Caco-2 (cell line): ENCODE results near the gene LCN12. TPM values are rescaled to one million over a fixed set of nuclear protein-coding genes. Genes with fewer than 3 reads are reported as not detected.

Experiments
- BruUV-seq: library from RNA; stranded (reverse); fragments of 400-500 nt; replicated peaks from 2 replicates; lab custom pipeline; 2021; lab: Mats Ljungman, UMichigan
- CTCF ChIA-PET: fragments of 300-600 bp; sonication (Branson Sonifier 250); formaldehyde crosslinking; loops from one replicate; lab custom pipeline; 2022; ENCODE audit warnings: antibody characterized with exemption; lab: Charles Lee
- POLR2A ChIA-PET: fragments of 300-600 bp; sonication (Branson Sonifier 250); formaldehyde crosslinking; loops from one replicate; lab custom pipeline; 2022; ENCODE audit warnings: antibody characterized with exemption; lab: Charles Lee
- DNase-seq, 2 experiments: peaks; one replicate each; pipeline versions ENCODE4 v3.0.0 to v3.0.0-alpha.2; 2020 to 2022
- H3K27me3 ChIP-seq: replicated peaks from 2 replicates; pipeline ENCODE4 v1.6.0; 2011; ENCODE audit warnings: low read length; ENCODE audit not compliant: control insufficient read depth, insufficient read depth
- H3K36me3 ChIP-seq: 2 replicates; pipeline ENCODE4 v1.5.1; 2011; ENCODE audit warnings: low read length; ENCODE audit not compliant: control insufficient read depth, insufficient read depth
- H3K4me1 ChIP-seq: fragments of 250-450 bp; sonication (Bioruptor Pico); 2 replicates; pipeline ENCODE4 v1.5.1; 2020; ENCODE audit warnings: mild to moderate bottlenecking
- H3K4me3 ChIP-seq: 2 replicates; pipeline ENCODE4 v1.5.1; 2011; ENCODE audit warnings: low read depth, mild to moderate bottlenecking, control low read depth, low read length
- H3K9me3 ChIP-seq: fragments of 250-450 bp; sonication (Bioruptor Pico); 2 replicates; pipeline ENCODE4 v1.5.1; 2020; ENCODE audit warnings: mild to moderate bottlenecking, moderate library complexity
- H3K27ac Mint-ChIP-seq: one replicate; pipeline ENCODE4 v1.8.0; 2022; ENCODE audit warnings: mixed read lengths; ENCODE audit not compliant: unreplicated experiment
- H3K27me3 Mint-ChIP-seq: one replicate; pipeline ENCODE4 v1.8.0; 2022; ENCODE audit warnings: mixed read lengths; ENCODE audit not compliant: insufficient read depth, unreplicated experiment
- H3K36me3 Mint-ChIP-seq: one replicate; pipeline ENCODE4 v1.8.0; 2022; ENCODE audit warnings: mild to moderate bottlenecking, mixed read lengths; ENCODE audit not compliant: insufficient read depth, unreplicated experiment
- H3K4me1 Mint-ChIP-seq: one replicate; pipeline ENCODE4 v1.8.0; 2022; ENCODE audit warnings: low read depth, mixed read lengths; ENCODE audit not compliant: unreplicated experiment
- H3K4me3 Mint-ChIP-seq: one replicate; pipeline ENCODE4 v1.8.0; 2022; ENCODE audit warnings: mild to moderate bottlenecking, moderate library complexity, mixed read lengths; ENCODE audit not compliant: unreplicated experiment
- H3K9me3 Mint-ChIP-seq: one replicate; pipeline ENCODE4 v1.8.0; 2022; ENCODE audit warnings: mixed read lengths; ENCODE audit not compliant: unreplicated experiment
- intact Hi-C: fragments of 100-400 bp; cut with micrococcal nuclease; formaldehyde crosslinking; loops from one replicate; pipeline ENCODE4 v1.10.0; 2022; ENCODE audit not compliant: unreplicated experiment
- total RNA-seq: library from RNA; stranded (reverse); gene quantifications from 2 replicates; pipeline ENCODE4 v1.2.3, GENCODE V29; 2022
- TF ChIP-seq, protein P1 (sequence below), 2 experiments: fragments of 200-600 bp in 1 of 2; IDR thresholded peaks; 1 replicate in 1 of 2; 2 replicates in 1 of 2; pipeline versions ENCODE4 v1.5.1 to v1.8.0; 2011 to 2022; ENCODE audit warnings: antibody characterized with exemption in 1 of 2, control low read depth in 1 of 2, inconsistent platforms in 1 of 2, low read depth in 1 of 2, low read length in 1 of 2, mild to moderate bottlenecking in 1 of 2, moderate library complexity in 1 of 2; ENCODE audit not compliant: insufficient read depth in 1 of 2, severe bottlenecking in 1 of 2, unreplicated experiment in 1 of 2

LCN12 gene
- total RNA-seq, 1 experiment from 2014 or later: 20.0 TPM

DNA sequence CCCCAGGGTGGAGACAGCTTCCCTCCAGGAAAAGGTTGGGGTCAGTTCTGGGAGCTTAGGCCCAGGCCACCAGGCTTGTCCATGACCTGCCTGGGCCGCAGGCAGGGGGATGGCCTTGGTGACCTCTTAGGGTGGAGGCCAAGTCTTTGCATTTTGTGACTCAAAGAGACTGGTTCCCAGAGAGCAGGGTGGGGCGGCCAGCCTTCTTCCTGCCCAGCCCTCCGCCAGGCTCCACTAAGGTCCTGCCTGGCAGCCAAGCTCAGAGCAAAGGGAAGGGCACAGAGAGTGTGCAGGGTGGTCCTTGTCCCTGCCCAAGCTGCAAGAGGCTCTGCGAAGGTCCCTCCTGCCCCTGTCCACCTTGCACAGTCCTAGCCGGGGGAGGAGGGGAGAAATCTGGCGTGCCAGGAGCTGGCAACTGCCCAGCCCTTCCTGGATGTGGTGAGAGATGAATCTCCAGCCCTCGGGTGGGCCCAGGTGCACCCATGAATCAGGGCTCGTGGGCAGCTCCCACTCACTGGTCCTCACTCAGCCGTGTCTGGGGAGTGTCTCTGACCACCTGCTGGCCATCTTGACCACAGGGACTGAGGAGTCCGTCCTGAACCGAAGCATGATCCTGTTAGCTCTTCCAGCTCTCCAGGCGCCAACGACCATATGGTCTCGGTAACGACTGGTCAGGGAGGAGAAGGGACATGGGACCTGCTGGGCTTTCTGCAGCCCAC is 22.9 kb downstream of the LCN12 start:
- Mint-ChIP-seq H3K27me3 (no peaks in the 10 kb centered on the region), H3K27ac (no peak overlapping the region), H3K4me3 (no peak overlapping the region), H3K9me3 (no peaks in the 10 kb centered on the region), H3K4me1 (no peaks in the 10 kb centered on the region), H3K36me3 (no peaks in the 10 kb centered on the region)
- POLR2A ChIA-PET: interaction anchor here (0.8 kb wide), 1 partner anchor 17 kb away, joined by 4 read pairs; the partner anchor contains the start of gene PAXX
- no peak overlapping the region for H3K4me3 ChIP-seq
- H3K4me1 ChIP-seq: no peaks in the 10 kb centered on the region
- no peaks in the 10 kb centered on the region for H3K27me3 ChIP-seq
- CTCF ChIA-PET: interaction anchor here (1.3 kb wide), 1 partner anchor 55 kb away, joined by 3 read pairs; no protein-coding TSS in a partner anchor
- BruUV-seq: no TSS peak
- no peak for DNase-seq
- H3K9me3 ChIP-seq: no peaks in the 10 kb centered on the region
- intact Hi-C loops: no loop called here
- TF ChIP-seq, protein P1, sequence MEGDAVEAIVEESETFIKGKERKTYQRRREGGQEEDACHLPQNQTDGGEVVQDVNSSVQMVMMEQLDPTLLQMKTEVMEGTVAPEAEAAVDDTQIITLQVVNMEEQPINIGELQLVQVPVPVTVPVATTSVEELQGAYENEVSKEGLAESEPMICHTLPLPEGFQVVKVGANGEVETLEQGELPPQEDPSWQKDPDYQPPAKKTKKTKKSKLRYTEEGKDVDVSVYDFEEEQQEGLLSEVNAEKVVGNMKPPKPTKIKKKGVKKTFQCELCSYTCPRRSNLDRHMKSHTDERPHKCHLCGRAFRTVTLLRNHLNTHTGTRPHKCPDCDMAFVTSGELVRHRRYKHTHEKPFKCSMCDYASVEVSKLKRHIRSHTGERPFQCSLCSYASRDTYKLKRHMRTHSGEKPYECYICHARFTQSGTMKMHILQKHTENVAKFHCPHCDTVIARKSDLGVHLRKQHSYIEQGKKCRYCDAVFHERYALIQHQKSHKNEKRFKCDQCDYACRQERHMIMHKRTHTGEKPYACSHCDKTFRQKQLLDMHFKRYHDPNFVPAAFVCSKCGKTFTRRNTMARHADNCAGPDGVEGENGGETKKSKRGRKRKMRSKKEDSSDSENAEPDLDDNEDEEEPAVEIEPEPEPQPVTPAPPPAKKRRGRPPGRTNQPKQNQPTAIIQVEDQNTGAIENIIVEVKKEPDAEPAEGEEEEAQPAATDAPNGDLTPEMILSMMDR (IDR thresholded peaks at IDR 0.05; ENCODE audit: insufficient read depth in 1 of 2, low read depth in 1 of 2, low read length in 1 of 2, severe bottlenecking in 1 of 2, unreplicated experiment in 1 of 2): no peak
- no peaks in the 10 kb centered on the region for H3K36me3 ChIP-seq

DNA sequence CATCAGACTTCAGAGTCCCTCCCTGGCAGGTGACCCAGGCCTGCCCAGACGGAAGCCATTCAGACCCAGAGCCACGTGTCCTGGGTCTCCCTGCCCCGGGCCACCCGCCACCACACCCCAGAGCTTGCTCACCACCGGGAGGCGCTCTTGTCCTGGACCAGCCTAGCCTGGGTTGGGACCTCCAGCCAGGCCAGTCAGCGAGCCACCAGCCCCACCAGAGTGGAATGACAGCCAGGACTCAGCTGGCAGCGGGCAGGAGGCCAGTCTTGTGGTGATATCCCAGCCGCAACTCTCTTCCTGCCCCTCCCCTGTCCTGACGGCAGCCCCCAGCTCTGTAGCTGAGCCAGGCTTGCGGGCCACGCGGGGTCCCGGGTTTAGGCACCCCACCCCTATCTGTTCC is 23.6 kb downstream of the LCN12 start:
- no peak for DNase-seq
- Histone ChIP-seq H3K9me3 (no peaks in the 10 kb centered on the region), H3K4me1 (no peaks in the 10 kb centered on the region), H3K4me3 (no peak overlapping the region), H3K27me3 (no peaks in the 10 kb centered on the region), H3K36me3 (no peaks in the 10 kb centered on the region)
- no peak overlapping the region for H3K27ac Mint-ChIP-seq
- no peaks in the 10 kb centered on the region for H3K27me3 Mint-ChIP-seq
- no peaks in the 10 kb centered on the region for H3K4me1 Mint-ChIP-seq
- ChIA-PET CTCF (no interaction called here), POLR2A (interaction anchor here (0.8 kb wide), 1 partner anchor 16 kb away, joined by 4 read pairs; the partner anchor contains the start of gene PAXX)
- no TSS peak for BruUV-seq
- no peaks in the 10 kb centered on the region for H3K36me3 Mint-ChIP-seq
- H3K9me3 Mint-ChIP-seq: no peaks in the 10 kb centered on the region
- TF ChIP-seq, protein P1 (IDR thresholded peaks at IDR 0.05; ENCODE audit: insufficient read depth in 1 of 2, low read depth in 1 of 2, low read length in 1 of 2, severe bottlenecking in 1 of 2, unreplicated experiment in 1 of 2): no peak
- no peak overlapping the region for H3K4me3 Mint-ChIP-seq
- intact Hi-C loops: no loop called here

DNA sequence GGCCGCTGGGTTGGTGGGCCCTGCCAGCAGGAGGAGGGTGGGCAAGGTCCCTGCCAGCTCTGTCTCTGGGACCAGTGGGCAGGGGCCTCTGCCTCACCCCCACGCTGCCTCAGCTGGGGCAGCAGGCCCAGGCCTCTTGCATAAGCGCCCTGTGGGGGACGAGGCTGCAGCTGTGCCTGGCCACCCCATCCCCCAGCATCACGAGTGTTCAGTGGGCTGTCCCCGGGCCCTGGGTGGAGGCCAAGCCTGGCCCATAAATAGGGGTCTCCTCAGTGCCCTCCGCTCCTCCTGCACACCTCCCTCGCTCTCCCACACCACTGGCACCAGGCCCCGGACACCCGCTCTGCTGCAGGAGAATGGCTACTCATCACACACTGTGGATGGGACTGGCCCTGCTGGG is 25.1 kb downstream of the LCN12 start, which contains the start of gene PTGDS:
Gene PTGDS, plus strand, starts transcription at position 282 of the 400 bp plus-strand sequence. Its CDS starts 75 bp downstream, at position 357.
- H3K27ac Mint-ChIP-seq: no peak within 1 kb of the TSS
- Histone ChIP-seq H3K36me3 (no peaks in the 10 kb centered on the region), H3K4me1 (no peaks in the 10 kb centered on the region), H3K9me3 (no peaks in the 10 kb centered on the region), H3K4me3 (no peak within 1 kb of the TSS), H3K27me3 (no peaks in the 10 kb centered on the region)
- H3K9me3 Mint-ChIP-seq: no peaks in the 10 kb centered on the region
- no peak within 1 kb of the TSS for H3K4me3 Mint-ChIP-seq
- CTCF ChIA-PET: interaction anchor here (1.0 kb wide), 1 partner anchor 58 kb away, joined by 3 read pairs; no protein-coding TSS in a partner anchor
- H3K36me3 Mint-ChIP-seq: no peaks in the 10 kb centered on the region
- TF ChIP-seq, protein P1 (IDR thresholded peaks at IDR 0.05; ENCODE audit: insufficient read depth in 1 of 2, low read depth in 1 of 2, low read length in 1 of 2, severe bottlenecking in 1 of 2, unreplicated experiment in 1 of 2): no peak
- no peak for DNase-seq
- POLR2A ChIA-PET: no interaction called here
- intact Hi-C loops: no loop called here
- BruUV-seq: no TSS peak
- H3K4me1 Mint-ChIP-seq: no peaks in the 10 kb centered on the region
- H3K27me3 Mint-ChIP-seq: no peaks in the 10 kb centered on the region
